ENCODE measurements around the gene MED20. TPM values are rescaled to one million over a fixed set of nuclear protein-coding genes. Genes with fewer than 3 reads are reported as not detected.

The MED20 gene
- total RNA-seq, 1 experiment from 2014 or later, result 42.4 TPM

GRCh38 chr6:41878961-41879405 lies 42.0 kb downstream of the MED20 start:
- H3K27ac Mint-ChIP-seq, result peak overlapping the region; percentile 32; the same call in 1 of the 2 replicates
- ChIA-PET POLR2A (no interaction called here), CTCF (interaction anchor here (0.8 to 1.3 kb wide), 3 partner anchors 42 to 226 kb away, joined by 3 to 4 read pairs (median 3); partner anchors contain the start of genes BYSL, MED20 and TOMM6)
- H3K4me1 Mint-ChIP-seq, result 0 out of 2 replicates have a peak, but pooled peaks cover 11% of the 10 kb centered on the region
- H3K27me3 Mint-ChIP-seq (ENCODE audit: low read depth), result no peaks in the 10 kb centered on the region
- TF ChIP-seq ZNF512 (CRISPR knock-in tag; IDR thresholded peaks at IDR 0.05; ENCODE audit: borderline replicate concordance) (no peak), NR1H2 (CRISPR knock-in tag; IDR thresholded peaks at IDR 0.05) (no peak), ELF4 (CRISPR knock-in tag; IDR thresholded peaks at IDR 0.05; ENCODE audit: low read depth) (no peak), ZNF416 (CRISPR knock-in tag; IDR thresholded peaks at IDR 0.05) (no peak), HMGA2 (CRISPR knock-in tag; IDR thresholded peaks at IDR 0.05) (no peak), TEAD1 (CRISPR knock-in tag; IDR thresholded peaks at IDR 0.05) (no peak), ZBTB21 (CRISPR knock-in tag; IDR thresholded peaks at IDR 0.05; ENCODE audit: borderline replicate concordance) (no peak), ERG (CRISPR knock-in tag; IDR thresholded peaks at IDR 0.05) (no peak), KAT7 (CRISPR knock-in tag; IDR thresholded peaks at IDR 0.05; ENCODE audit: borderline replicate concordance) (no peak)
- TF ChIP-seq, protein P1, sequence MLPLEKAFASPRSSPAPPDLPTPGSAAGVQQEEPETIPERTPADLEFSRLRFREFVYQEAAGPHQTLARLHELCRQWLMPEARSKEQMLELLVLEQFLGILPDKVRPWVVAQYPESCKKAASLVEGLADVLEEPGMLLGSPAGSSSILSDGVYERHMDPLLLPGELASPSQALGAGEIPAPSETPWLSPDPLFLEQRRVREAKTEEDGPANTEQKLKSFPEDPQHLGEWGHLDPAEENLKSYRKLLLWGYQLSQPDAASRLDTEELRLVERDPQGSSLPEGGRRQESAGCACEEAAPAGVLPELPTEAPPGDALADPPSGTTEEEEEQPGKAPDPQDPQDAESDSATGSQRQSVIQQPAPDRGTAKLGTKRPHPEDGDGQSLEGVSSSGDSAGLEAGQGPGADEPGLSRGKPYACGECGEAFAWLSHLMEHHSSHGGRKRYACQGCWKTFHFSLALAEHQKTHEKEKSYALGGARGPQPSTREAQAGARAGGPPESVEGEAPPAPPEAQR (CRISPR knock-in tag; IDR thresholded peaks at IDR 0.05), result no peak
- no peaks in the 10 kb centered on the region for H3K9me3 Mint-ChIP-seq
- H3K4me3 Mint-ChIP-seq, result no peak overlapping the region
- no peak for ATAC-seq
- no peaks in the 10 kb centered on the region for H3K36me3 Mint-ChIP-seq
- no peak for DNase-seq (ENCODE audit: low spot score)

- H3K27me3 Mint-ChIP-seq (ENCODE audit: low read depth), result no peaks in the 10 kb centered on the region
- no peaks in the 10 kb centered on the region for H3K36me3 Mint-ChIP-seq
- DNase-seq (ENCODE audit: low spot score) (no peak), ATAC-seq (no peak)
- no peaks in the 10 kb centered on the region for H3K9me3 Mint-ChIP-seq
- POLR2A ChIA-PET, result no interaction called here
- 0 out of 2 replicates have a peak, but pooled peaks cover 11% of the 10 kb centered on the region for H3K4me1 Mint-ChIP-seq
- CTCF ChIA-PET, result interaction anchor here (0.9 kb wide), 1 partner anchor 43 kb away, joined by 3 read pairs; the partner anchor contains the start of gene MED20
- H3K4me3 Mint-ChIP-seq, result no peak overlapping the region
- H3K27ac Mint-ChIP-seq, result no peak overlapping the region
- TF ChIP-seq CTCF (IDR thresholded peaks at IDR 0.05) (no peak), ZNF281 (CRISPR knock-in tag; IDR thresholded peaks at IDR 0.05) (no peak), NR2C2 (CRISPR knock-in tag; IDR thresholded peaks at IDR 0.05) (no peak), ZNF232 (CRISPR knock-in tag; IDR thresholded peaks at IDR 0.05) (no peak), ZNF423 (CRISPR knock-in tag; IDR thresholded peaks at IDR 0.05) (no peak), AFF4 (CRISPR knock-in tag; IDR thresholded peaks at IDR 0.05; ENCODE audit: borderline replicate concordance) (no peak), ESRRA (CRISPR knock-in tag; IDR thresholded peaks at IDR 0.05; ENCODE audit: borderline replicate concordance) (no peak), ELF4 (CRISPR knock-in tag; IDR thresholded peaks at IDR 0.05; ENCODE audit: low read depth) (no peak), FOXK1 (CRISPR knock-in tag; IDR thresholded peaks at IDR 0.05) (no peak), NFYB (CRISPR knock-in tag; conservative IDR thresholded peaks at IDR 0.05; ENCODE audit: low read depth) (no peak)
Observed at GRCh38 chr6:41878246-41878645, 42.7 kb downstream of the MED20 start.
